B cell (primary cell): ENCODE results near the gene KRT71. TPM values are rescaled to one million over a fixed set of nuclear protein-coding genes. Genes with fewer than 3 reads are reported as not detected.

Experiments
- ATAC-seq: fragments of 200-7000 bp; cut with Tn5 transposase; one replicate; pipeline ENCODE4 v1.10.0; 2021; ENCODE audit warnings: low read depth, mild to moderate bottlenecking, moderate number of reproducible peaks, moderate library complexity
- CTCF ChIA-PET: fragments of 350-600 bp; sonication (Branson Sonifier 250); formaldehyde crosslinking; loops from one replicate; lab custom pipeline; 2021; ENCODE audit warnings: antibody characterized with exemption, inconsistent platforms; lab: Charles Lee
- POLR2A ChIA-PET: fragments of 350-600 bp; sonication (Branson Sonifier 250); formaldehyde crosslinking; loops from one replicate; lab custom pipeline; 2021; ENCODE audit warnings: antibody characterized with exemption; lab: Charles Lee
- DNase-seq: peaks from one replicate; pipeline ENCODE4 v3.0.0; 2013
- H2AFZ ChIP-seq: 2 replicates; pipeline ENCODE4 v1.6.1; 2012; ENCODE audit warnings: mild to moderate bottlenecking, low read depth, low read length; ENCODE audit not compliant: insufficient read depth, poor library complexity, severe bottlenecking
- H3K27ac ChIP-seq, 2 donors: 1 replicate in 1 of 2; 2 replicates in 1 of 2; pipeline ENCODE4 v1.5.1; 2012 to 2013; ENCODE audit warnings: low read length in 2 of 2, mild to moderate bottlenecking in 2 of 2, moderate library complexity in 1 of 2
- H3K27me3 ChIP-seq, 4 experiments: fragments of 200-600 bp in 1 of 4; sonication (generic) in 1 of 4; replicated peaks in 1 of 4; 1 replicate in 2 of 4; 2 replicates in 2 of 4; pipeline versions ENCODE4 v1.6.1 to v1.7.0; 2013 to 2016; ENCODE audit warnings: low read length in 3 of 4, mild to moderate bottlenecking in 2 of 4, mixed read lengths in 1 of 4, moderate library complexity in 1 of 4; ENCODE audit not compliant: insufficient read depth in 4 of 4, control insufficient read depth in 3 of 4; ENCODE audit errors: control extremely low read depth in 1 of 4
- H3K36me3 ChIP-seq, 2 experiments: replicated peaks in 1 of 2; 1 replicate in 1 of 2; 2 replicates in 1 of 2; pipeline versions ENCODE4 v1.6.1 to v1.7.1; 2013; ENCODE audit warnings: low read length in 1 of 2; ENCODE audit not compliant: insufficient read depth in 2 of 2, control insufficient read depth in 1 of 2; ENCODE audit errors: control extremely low read depth in 1 of 2, extremely low read depth in 1 of 2
- H3K4me1 ChIP-seq, 2 donors: fragments of 200-600 bp in 1 of 2; sonication (generic) in 1 of 2; 1 replicate in 1 of 2; 2 replicates in 1 of 2; pipeline versions ENCODE4 v1.5.1 to v1.6.1; 2013 to 2017; ENCODE audit warnings: low read length in 2 of 2; ENCODE audit not compliant: control insufficient read depth in 2 of 2, insufficient read depth in 2 of 2
- H3K4me2 ChIP-seq: replicated peaks from 2 replicates; pipeline ENCODE3; 2012; ENCODE audit warnings: mild to moderate bottlenecking, low read depth, low read length; ENCODE audit not compliant: poor library complexity, severe bottlenecking
- H3K4me3 ChIP-seq, 5 experiments: fragments of 200-600 bp in 1 of 5; sonication (generic) in 1 of 5; 1 replicate in 3 of 5; 2 replicates in 2 of 5; pipeline versions ENCODE4 v1.5.1 to v1.7.0; 2011 to 2016; ENCODE audit warnings: low read length in 4 of 5, mild to moderate bottlenecking in 4 of 5, low read depth in 2 of 5, control low read depth in 1 of 5, moderate library complexity in 1 of 5; ENCODE audit not compliant: insufficient read depth in 1 of 5; ENCODE audit errors: control extremely low read depth in 1 of 5, extremely low read depth in 1 of 5
- H3K79me2 ChIP-seq: fragments of 200-600 bp; sonication (generic); one replicate; pipeline ENCODE4 v1.6.0; 2016; ENCODE audit warnings: low read length; ENCODE audit not compliant: control insufficient read depth, insufficient read depth
- H3K9ac ChIP-seq: fragments of 200-600 bp; sonication (generic); 2 replicates; pipeline ENCODE4 v1.6.1; 2017; ENCODE audit warnings: mild to moderate bottlenecking, low read length, moderate library complexity
- H3K9me3 ChIP-seq, 3 donors: one replicate each; pipeline versions ENCODE4 v1.6.1 to v1.7.1; 2013; ENCODE audit warnings: low read length in 2 of 3; ENCODE audit not compliant: control insufficient read depth in 2 of 3, insufficient read depth in 1 of 3; ENCODE audit errors: control extremely low read depth in 1 of 3
- H4K20me1 ChIP-seq: 2 replicates; pipeline ENCODE4 v1.6.0; 2012; ENCODE audit warnings: mild to moderate bottlenecking, low read length; ENCODE audit not compliant: insufficient read depth, control insufficient read depth, poor library complexity, severe bottlenecking
- H3K27ac Mint-ChIP-seq: one replicate; pipeline ENCODE4 v1.8.0; 2021; ENCODE audit warnings: mixed read lengths
- H3K27me3 Mint-ChIP-seq: one replicate; pipeline ENCODE4 v1.8.0; 2021; ENCODE audit warnings: mixed read lengths
- H3K4me1 Mint-ChIP-seq: one replicate; pipeline ENCODE4 v1.8.0; 2021; ENCODE audit warnings: mixed read lengths
- H3K4me3 Mint-ChIP-seq: one replicate; pipeline ENCODE4 v1.8.0; 2021; ENCODE audit warnings: mixed read lengths
- H3K9me3 Mint-ChIP-seq: one replicate; pipeline ENCODE4 v1.8.0; 2022; ENCODE audit warnings: mixed read lengths; ENCODE audit not compliant: insufficient read depth
- EZH2 ChIP-seq: IDR thresholded peaks from 2 replicates; pipeline ENCODE4 v1.6.1; 2012; ENCODE audit warnings: borderline replicate concordance, low read depth, mild to moderate bottlenecking, moderate library complexity, low read length; ENCODE audit not compliant: insufficient read depth, poor library complexity, severe bottlenecking
- WGBS: methylation state at CpG from one replicate; pipeline ENCODE4 v1.1.5; 2013; ENCODE audit warnings: missing lambda C conversion rate; ENCODE audit not compliant: insufficient coverage; 5-methylcytosine and 5-hydroxymethylcytosine counted together
- intact Hi-C: fragments of 100-400 bp; cut with micrococcal nuclease; formaldehyde crosslinking; loops from one replicate; pipeline ENCODE4 v1.10.0; 2022
- polyA plus RNA-seq: library from polyadenylated mRNA; depleted of rRNA; stranded (reverse); fragments of >200 nt; gene quantifications from 2 replicates; pipeline ENCODE4 v1.2.3, GENCODE V29; 2012
- total RNA-seq, 2 donors: library from RNA; stranded (reverse); fragments of 120-200 nt in 1 of 2; gene quantifications; 1 replicate in 1 of 2; 2 replicates in 1 of 2; pipeline versions ENCODE4 v1.2.3 to v1.2.4, GENCODE V29; 2013 to 2022
- TF ChIP-seq, protein P1 (sequence below): fragments of 200-600 bp; IDR thresholded peaks from one replicate; pipeline ENCODE4 v1.8.0; 2022; ENCODE audit warnings: antibody characterized with exemption, mild to moderate bottlenecking

KRT71 gene
- total and polyA plus RNA-seq, 2 donors (not counting 1 experiment from before 2014, with no cell fraction given) = not detected

- DNase-seq (no peak), ATAC-seq (no peak)
- Histone ChIP-seq H3K79me2 (no peaks in the 10 kb centered on the region), H3K9me3 (no peaks in the 10 kb centered on the region), H3K4me2 (no peak overlapping the region), H3K4me1 (no peaks in the 10 kb centered on the region), H3K9ac (no peak overlapping the region), H3K36me3 (no peaks in the 10 kb centered on the region), H3K27ac (no peak overlapping the region), H3K4me3 (no peak overlapping the region), H2AFZ (no peak overlapping the region), H4K20me1 (no peaks in the 10 kb centered on the region), H3K27me3 (no peaks in the 10 kb centered on the region)
- CTCF ChIA-PET = no interaction called here
- no peak overlapping the region for H3K27ac Mint-ChIP-seq
- intact Hi-C loops = no loop called here
- H3K4me3 Mint-ChIP-seq = no peak overlapping the region
- POLR2A ChIA-PET = no interaction called here
- WGBS = 77% methylated on average over 6 of the region's 8 CpGs
- no peaks in the 10 kb centered on the region for H3K27me3 Mint-ChIP-seq
- TF ChIP-seq, protein P1, sequence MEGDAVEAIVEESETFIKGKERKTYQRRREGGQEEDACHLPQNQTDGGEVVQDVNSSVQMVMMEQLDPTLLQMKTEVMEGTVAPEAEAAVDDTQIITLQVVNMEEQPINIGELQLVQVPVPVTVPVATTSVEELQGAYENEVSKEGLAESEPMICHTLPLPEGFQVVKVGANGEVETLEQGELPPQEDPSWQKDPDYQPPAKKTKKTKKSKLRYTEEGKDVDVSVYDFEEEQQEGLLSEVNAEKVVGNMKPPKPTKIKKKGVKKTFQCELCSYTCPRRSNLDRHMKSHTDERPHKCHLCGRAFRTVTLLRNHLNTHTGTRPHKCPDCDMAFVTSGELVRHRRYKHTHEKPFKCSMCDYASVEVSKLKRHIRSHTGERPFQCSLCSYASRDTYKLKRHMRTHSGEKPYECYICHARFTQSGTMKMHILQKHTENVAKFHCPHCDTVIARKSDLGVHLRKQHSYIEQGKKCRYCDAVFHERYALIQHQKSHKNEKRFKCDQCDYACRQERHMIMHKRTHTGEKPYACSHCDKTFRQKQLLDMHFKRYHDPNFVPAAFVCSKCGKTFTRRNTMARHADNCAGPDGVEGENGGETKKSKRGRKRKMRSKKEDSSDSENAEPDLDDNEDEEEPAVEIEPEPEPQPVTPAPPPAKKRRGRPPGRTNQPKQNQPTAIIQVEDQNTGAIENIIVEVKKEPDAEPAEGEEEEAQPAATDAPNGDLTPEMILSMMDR = no peak
- no peaks in the 10 kb centered on the region for H3K9me3 Mint-ChIP-seq
- H3K4me1 Mint-ChIP-seq = no peaks in the 10 kb centered on the region
These were observed 26.4 kb downstream of the KRT71 start for GRCh38 chr12:52526511-52526951.

DNA sequence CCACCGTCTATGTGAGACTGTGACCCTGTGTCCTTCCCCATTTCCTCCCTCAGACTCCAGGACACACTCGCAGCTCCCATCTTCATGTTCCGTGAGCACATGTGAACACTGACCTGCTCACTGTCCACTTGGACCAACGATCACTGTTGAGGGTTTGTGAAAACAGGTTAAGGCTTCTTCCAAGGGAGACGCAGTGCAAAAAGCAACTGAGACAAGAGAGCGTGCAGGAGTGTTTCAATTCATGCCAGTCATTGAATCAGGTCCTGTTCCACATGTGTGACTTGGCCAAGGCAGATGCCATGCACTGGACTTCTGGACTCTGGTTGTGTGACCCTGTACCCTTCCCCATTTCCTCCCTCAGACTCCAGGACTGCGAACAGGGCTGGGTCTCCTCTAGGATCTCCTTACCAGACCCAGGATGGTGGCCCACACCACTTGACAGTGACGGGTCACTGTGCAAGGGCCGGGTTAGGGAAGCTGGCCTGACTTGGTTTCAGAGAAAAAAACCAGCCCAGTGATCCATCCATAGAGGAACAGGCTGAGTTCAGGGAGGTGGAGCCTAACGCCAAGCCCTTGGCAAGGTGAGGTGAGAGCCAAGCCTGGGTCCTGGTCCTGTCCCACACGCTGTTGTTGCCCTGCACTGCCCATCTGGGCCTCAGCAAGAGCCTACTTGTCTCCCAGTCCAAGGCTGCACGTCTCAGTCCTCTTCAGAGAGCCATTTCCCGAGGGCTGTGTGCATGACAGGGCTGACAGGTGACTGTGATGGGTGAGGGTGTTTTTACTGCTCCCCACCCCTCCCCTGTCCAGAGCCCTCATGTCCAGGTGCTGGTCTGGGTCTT is 27.1 kb downstream of the KRT71 start:
- CTCF ChIA-PET = no interaction called here
- H3K4me3 ChIP-seq = no peak overlapping the region
- no peak for DNase-seq

More for the DNA sequence above, 27.1 kb downstream of the KRT71 start:
- Mint-ChIP-seq H3K9me3 (no peaks in the 10 kb centered on the region), H3K27ac (no peak overlapping the region), H3K4me1 (no peaks in the 10 kb centered on the region), H3K4me3 (no peak overlapping the region), H3K27me3 (no peaks in the 10 kb centered on the region)
- Histone ChIP-seq H3K9me3 (no peaks in the 10 kb centered on the region), H2AFZ (no peak overlapping the region), H3K4me2 (no peak overlapping the region), H4K20me1 (no peaks in the 10 kb centered on the region), H3K9ac (no peak overlapping the region), H3K27me3 (no peaks in the 10 kb centered on the region), H3K27ac (no peak overlapping the region), H3K4me1 (no peaks in the 10 kb centered on the region), H3K36me3 (no peaks in the 10 kb centered on the region), H3K79me2 (no peaks in the 10 kb centered on the region)
- ATAC-seq = no peak
- TF ChIP-seq EZH2 = no peak
- TF ChIP-seq, protein P1 = no peak
- intact Hi-C loops = no loop called here
- POLR2A ChIA-PET = no interaction called here
- WGBS = 79% methylated on average over 13 of the region's 13 CpGs
